ENCODE data around the gene SPINK8.
"Not testable (repeated sequence)": the region's sequence is repeated elsewhere in the genome, so short reads cannot be mapped to it uniquely, and the experiment has no call there.

The SPINK8 gene

DNA sequence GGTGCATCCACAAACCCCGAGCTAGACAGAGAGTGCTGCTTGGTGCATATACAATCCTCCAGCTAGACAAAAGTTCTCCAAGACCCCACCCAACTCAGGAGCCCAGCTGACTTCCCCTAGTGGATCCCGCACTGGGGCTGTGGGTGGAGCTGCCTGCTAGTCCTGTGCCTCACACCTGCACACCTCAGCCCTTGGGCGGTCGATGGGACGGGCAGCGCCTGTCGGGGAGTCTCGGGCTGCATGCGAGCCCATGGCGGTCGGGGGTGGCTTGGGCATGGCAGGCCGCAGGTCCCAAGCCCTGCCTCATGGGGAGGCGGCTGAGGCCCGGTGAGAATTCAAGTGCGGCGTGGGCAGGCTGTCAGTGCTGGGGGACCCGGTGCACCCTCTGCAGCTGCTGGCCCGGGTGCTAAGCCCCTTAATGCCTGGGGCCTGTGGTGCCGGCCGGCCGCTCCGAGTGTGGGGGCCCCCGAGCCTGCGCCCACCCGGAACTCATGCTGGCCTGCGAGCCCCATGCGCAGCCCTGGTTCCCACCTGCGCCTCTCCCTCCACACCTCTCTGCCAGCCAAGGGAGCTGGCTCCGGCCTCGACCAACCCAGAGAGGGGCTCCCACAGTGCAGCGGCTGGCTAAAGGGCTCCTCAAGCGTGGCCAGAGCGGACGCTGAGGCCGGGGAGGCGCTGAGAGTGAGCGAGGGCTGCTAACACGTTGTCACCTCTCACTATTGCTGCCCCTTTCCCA, 61.5 kb downstream of the SPINK8 start:
- in situ Hi-C loops (cut with HindIII; ENCODE audit: low sequenced_read_pairs) = no loop called here
- H3K4me3 ChIP-seq (ENCODE audit: low read depth, low read length) = no peak overlapping the region
- TF ChIP-seq, protein P1, sequence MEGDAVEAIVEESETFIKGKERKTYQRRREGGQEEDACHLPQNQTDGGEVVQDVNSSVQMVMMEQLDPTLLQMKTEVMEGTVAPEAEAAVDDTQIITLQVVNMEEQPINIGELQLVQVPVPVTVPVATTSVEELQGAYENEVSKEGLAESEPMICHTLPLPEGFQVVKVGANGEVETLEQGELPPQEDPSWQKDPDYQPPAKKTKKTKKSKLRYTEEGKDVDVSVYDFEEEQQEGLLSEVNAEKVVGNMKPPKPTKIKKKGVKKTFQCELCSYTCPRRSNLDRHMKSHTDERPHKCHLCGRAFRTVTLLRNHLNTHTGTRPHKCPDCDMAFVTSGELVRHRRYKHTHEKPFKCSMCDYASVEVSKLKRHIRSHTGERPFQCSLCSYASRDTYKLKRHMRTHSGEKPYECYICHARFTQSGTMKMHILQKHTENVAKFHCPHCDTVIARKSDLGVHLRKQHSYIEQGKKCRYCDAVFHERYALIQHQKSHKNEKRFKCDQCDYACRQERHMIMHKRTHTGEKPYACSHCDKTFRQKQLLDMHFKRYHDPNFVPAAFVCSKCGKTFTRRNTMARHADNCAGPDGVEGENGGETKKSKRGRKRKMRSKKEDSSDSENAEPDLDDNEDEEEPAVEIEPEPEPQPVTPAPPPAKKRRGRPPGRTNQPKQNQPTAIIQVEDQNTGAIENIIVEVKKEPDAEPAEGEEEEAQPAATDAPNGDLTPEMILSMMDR (IDR thresholded peaks at IDR 0.05; ENCODE audit: low read depth, low read length) = no peak
- DNase-seq (ENCODE audit: low read depth, low spot score) = no peak

DNA sequence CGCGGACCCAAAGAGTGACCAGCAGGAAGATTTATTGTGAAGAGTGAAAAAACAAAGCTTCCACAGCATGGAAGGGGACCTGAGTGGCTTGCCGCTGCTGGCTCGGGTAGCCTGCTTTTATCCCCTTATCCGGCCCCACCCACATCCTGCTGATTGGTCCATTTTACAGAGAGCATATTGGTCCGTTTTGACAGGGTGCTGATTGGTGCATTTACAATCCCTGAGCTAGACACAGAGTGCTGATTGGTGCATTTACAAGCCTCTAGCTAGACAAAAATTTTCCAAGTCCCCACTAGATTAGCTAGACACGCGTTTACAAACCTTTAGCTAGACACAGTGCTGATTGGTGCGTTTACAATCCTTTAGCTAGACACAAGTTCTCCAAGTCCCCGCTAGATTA, 62.2 kb downstream of the SPINK8 start:
- H3K4me3 ChIP-seq (ENCODE audit: low read depth, low read length); DNase-seq (ENCODE audit: low read depth, low spot score); in situ Hi-C loops (cut with HindIII; ENCODE audit: low sequenced_read_pairs): not testable (repeated sequence)

DNA sequence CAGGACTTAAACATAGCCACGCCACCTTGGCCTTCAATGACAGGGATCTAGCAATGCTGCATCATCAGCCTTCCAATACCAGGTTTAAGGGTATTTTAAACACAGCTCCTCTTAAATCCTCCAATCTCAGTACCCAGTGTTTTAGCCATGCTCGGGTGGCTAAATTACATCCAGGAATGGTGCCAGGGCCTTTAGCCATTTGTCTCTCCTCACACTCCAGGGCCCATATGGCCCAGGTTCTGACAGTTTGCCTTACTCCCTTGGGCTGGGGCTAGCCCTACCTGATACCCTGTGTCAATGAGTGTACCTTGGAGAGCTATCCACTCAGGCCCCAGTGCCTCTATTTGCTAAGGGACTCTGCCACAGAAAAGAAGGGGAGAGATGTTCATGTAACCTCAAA, 63.2 kb downstream of the SPINK8 start:
- DNase-seq (ENCODE audit: low read depth, low spot score) = no peak
- no peak overlapping the region for H3K4me3 ChIP-seq (ENCODE audit: low read depth, low read length)
- TF ChIP-seq, protein P1 (IDR thresholded peaks at IDR 0.05; ENCODE audit: low read depth, low read length) = no peak
- in situ Hi-C loops (cut with HindIII; ENCODE audit: low sequenced_read_pairs) = no loop called here

DNA sequence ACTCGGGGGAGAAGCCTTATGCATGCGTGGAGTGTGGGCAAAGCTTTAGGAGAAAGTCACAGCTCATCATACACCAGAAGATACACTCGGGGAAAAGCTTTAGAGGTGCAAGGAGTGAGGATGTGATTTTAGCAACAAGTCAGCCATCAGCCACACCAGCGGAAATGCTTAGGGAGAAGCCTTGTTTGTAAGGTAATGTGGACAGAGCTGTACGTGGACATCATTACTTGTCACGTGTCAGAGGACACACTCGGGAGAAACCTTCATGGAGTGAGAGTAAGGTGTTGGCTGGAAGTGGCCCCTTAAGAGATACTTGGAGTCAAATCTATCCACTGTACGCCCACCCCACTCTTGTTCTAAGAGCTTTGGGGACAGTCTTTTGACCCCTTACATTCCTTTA, 63.9 kb downstream of the SPINK8 start:
- in situ Hi-C loops (cut with HindIII; ENCODE audit: low sequenced_read_pairs) = no loop called here
- TF ChIP-seq, protein P1 (IDR thresholded peaks at IDR 0.05; ENCODE audit: low read depth, low read length) = no peak
- H3K4me3 ChIP-seq (ENCODE audit: low read depth, low read length) = no peak overlapping the region
- no peak for DNase-seq (ENCODE audit: low read depth, low spot score)

DNA sequence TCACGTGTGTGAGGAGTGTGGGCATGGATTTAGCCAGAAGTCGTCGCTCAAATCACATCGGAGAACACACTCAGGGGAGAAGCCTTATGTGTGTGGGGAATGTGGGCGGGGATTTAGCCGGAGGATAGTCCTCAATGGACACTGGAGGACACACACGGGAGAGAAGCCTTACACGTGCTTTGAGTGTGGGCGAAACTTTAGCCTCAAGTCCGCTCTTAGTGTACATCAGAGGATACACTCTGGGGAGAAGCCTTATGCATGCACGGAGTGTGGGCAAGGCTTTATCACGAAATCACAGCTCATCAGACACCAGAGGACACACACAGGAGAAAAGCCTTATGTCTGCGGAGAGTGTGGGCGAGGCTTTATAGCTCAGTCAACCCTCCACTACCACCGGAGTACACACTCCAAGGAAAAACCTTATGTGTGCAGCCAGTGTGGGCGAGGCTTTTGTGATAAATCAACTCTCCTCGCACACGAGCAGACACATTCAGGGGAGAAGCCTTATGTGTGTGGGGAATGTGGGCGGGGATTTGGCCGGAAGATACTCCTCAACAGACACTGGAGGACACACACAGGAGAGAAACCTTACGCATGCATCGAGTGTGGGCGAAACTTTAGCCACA, 64.4 kb downstream of the SPINK8 start:
- H3K4me3 ChIP-seq (ENCODE audit: low read depth, low read length) = no peak overlapping the region
- in situ Hi-C loops (cut with HindIII; ENCODE audit: low sequenced_read_pairs) = no loop called here
- TF ChIP-seq, protein P1 (IDR thresholded peaks at IDR 0.05; ENCODE audit: low read depth, low read length) = no peak
- no peak for DNase-seq (ENCODE audit: low read depth, low spot score)

DNA sequence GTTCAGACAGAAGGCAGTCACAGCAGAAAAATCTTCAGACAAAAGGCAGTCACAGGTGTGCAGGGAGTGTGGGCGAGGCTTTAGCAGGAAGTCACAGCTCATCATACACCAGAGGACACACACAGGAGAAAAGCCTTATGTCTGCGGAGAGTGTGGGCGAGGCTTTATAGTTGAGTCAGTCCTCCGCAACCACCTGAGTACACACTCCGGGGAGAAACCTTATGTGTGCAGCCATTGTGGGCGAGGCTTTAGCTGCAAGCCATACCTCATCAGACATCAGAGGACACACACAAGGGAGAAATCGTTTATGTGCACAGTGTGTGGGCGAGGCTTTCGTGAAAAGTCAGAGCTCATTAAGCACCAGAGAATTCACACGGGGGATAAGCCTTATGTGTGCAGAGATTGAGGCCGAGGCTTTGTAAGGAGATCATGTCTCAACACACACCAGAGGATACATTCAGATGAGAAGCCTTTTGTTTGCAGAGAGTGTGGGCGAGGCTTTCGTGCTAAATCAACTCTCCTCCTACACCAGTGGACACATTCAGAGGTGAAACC, 65.0 kb downstream of the SPINK8 start:
- H3K4me3 ChIP-seq (ENCODE audit: low read depth, low read length) = no peak overlapping the region
- in situ Hi-C loops (cut with HindIII; ENCODE audit: low sequenced_read_pairs) = no loop called here
- TF ChIP-seq, protein P1 (IDR thresholded peaks at IDR 0.05; ENCODE audit: low read depth, low read length) = no peak
- no peak for DNase-seq (ENCODE audit: low read depth, low spot score)

DNA sequence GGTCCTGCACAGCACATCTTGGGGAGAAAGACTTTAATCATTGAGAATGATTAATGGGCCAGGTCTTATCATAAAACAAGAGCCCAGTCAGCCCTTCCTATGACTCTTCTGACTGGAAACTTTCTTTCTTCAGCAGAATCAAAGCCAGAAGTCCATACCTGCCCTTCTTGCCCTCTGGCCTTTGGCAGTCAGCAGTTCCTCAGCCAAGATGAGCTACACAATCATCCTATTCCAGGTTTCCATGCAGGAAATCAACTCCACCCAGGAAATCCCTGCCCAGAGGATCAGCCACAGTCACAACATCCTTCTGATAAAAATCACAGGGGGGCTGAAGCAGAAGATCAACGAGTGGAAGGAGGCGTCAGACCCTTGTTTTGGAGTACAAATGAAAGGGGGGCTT, 65.7 kb downstream of the SPINK8 start:
- DNase-seq (ENCODE audit: low read depth, low spot score) = no peak
- TF ChIP-seq, protein P1 (IDR thresholded peaks at IDR 0.05; ENCODE audit: low read depth, low read length) = no peak
- no peak overlapping the region for H3K4me3 ChIP-seq (ENCODE audit: low read depth, low read length)
- in situ Hi-C loops (cut with HindIII; ENCODE audit: low sequenced_read_pairs) = no loop called here
